Amniotic stem cell (primary cell): ENCODE measurements around the gene CACNA1G.

Source experiments
- DNase-seq: peaks from one replicate; lab custom pipeline; 2025; lab: John Stamatoyannopoulos, UW

The CACNA1G gene

GRCh38 chr17:50560185-50560824, at the start of gene CACNA1G:
CACNA1G (plus strand) TSS chr17:50560715; CDS start chr17:50561460, 745 bp downstream.
- DNase-seq, result peak; percentile 26

GRCh38 chr17:50511058-50511457, 49.5 kb upstream of the CACNA1G start:
- DNase-seq, result no peak

GRCh38 chr17:50513495-50513894, 47.0 kb upstream of the CACNA1G start:
- no peak for DNase-seq

- DNase-seq, result no peak
These were observed 46.1 kb upstream of the CACNA1G start for GRCh38 chr17:50514388-50514787.

GRCh38 chr17:50514936-50515702, 45.4 kb upstream of the CACNA1G start:
- DNase-seq, result no peak

- no peak for DNase-seq
These were observed 43.5 kb upstream of the CACNA1G start for GRCh38 chr17:50517011-50517410.

- no peak for DNase-seq
These were observed 42.8 kb upstream of the CACNA1G start for GRCh38 chr17:50517504-50518383.

GRCh38 chr17:50518384-50519023, 42.0 kb upstream of the CACNA1G start:
- no peak for DNase-seq

GRCh38 chr17:50519141-50519834, 41.2 kb upstream of the CACNA1G start:
- DNase-seq, result no peak

GRCh38 chr17:50520483-50520882, 40.0 kb upstream of the CACNA1G start:
- no peak for DNase-seq

GRCh38 chr17:50521514-50521913, 39.0 kb upstream of the CACNA1G start:
- DNase-seq, result no peak

GRCh38 chr17:50522766-50523165, 37.7 kb upstream of the CACNA1G start:
- no peak for DNase-seq

- no peak for DNase-seq
These were observed 37.3 kb upstream of the CACNA1G start for GRCh38 chr17:50523208-50523607.

GRCh38 chr17:50524838-50525237, 35.7 kb upstream of the CACNA1G start:
- DNase-seq, result no peak

GRCh38 chr17:50527155-50527762, 33.3 kb upstream of the CACNA1G start:
- no peak for DNase-seq

- no peak for DNase-seq
These were observed 32.5 kb upstream of the CACNA1G start for GRCh38 chr17:50527949-50528474.

GRCh38 chr17:50529849-50530248, 30.7 kb upstream of the CACNA1G start:
- no peak for DNase-seq

GRCh38 chr17:50531428-50532025, 29.0 kb upstream of the CACNA1G start:
- no peak for DNase-seq

GRCh38 chr17:50532452-50533024, 28.0 kb upstream of the CACNA1G start, which contains the start of gene EPN3:
EPN3 (plus strand) TSS chr17:50532735; CDS start chr17:50536557, 3,822 bp downstream.
- no peak for DNase-seq

GRCh38 chr17:50533185-50533584, 27.3 kb upstream of the CACNA1G start:
- DNase-seq, result no peak
